Esophagus muscularis mucosa (tissue), 4 donors: ENCODE results near the gene RHOF. TPM values are rescaled to one million over a fixed set of nuclear protein-coding genes. Genes with fewer than 3 reads are reported as not detected.

ENCODE experiments used
- DNase-seq: peaks from one replicate; pipeline ENCODE4 v3.0.0-alpha.2; 2017; ENCODE audit errors: extremely low spot score
- H3K27ac ChIP-seq, 4 donors: fragments of 200-600 bp; sonication (generic); replicated peaks in 1 of 4; 1 replicate in 3 of 4; 2 replicates in 1 of 4; pipeline ENCODE4 v1.5.1; 2016 to 2019; ENCODE audit warnings: mild to moderate bottlenecking in 1 of 4
- H3K27me3 ChIP-seq, 4 donors: fragments of 200-600 bp; sonication (generic); one replicate each; pipeline versions ENCODE4 v1.5.1 to v1.6.0; 2016 to 2019
- H3K36me3 ChIP-seq, 4 donors: fragments of 200-600 bp; sonication (generic); one replicate each; pipeline ENCODE4 v1.5.1; 2016 to 2019
- H3K4me1 ChIP-seq, 4 donors: fragments of 200-600 bp; sonication (generic); one replicate each; pipeline ENCODE4 v1.5.1; 2016 to 2019
- H3K4me3 ChIP-seq, 4 donors: fragments of 200-600 bp; sonication (generic); 1 replicate in 2 of 4; 2 replicates in 2 of 4; pipeline ENCODE4 v1.5.1; 2016 to 2019; ENCODE audit warnings: mild to moderate bottlenecking in 4 of 4, moderate library complexity in 1 of 4
- H3K9me3 ChIP-seq, 4 donors: fragments of 200-600 bp; sonication (generic); 1 replicate in 3 of 4; 2 replicates in 1 of 4; pipeline ENCODE4 v1.5.1; 2016 to 2019
- CTCF ChIP-seq, 3 experiments: fragments of 200-600 bp in 2 of 3; fragments of 450-650 bp in 1 of 3; sonication (generic) in 2 of 3; IDR thresholded peaks; one replicate each; pipeline ENCODE4 v1.5.1; 2017 to 2019; ENCODE audit warnings: antibody characterized with exemption in 3 of 3, mild to moderate bottlenecking in 2 of 3, moderate library complexity in 1 of 3
- EP300 ChIP-seq: sonication (generic); formaldehyde crosslinking; IDR thresholded peaks from one replicate; pipeline ENCODE4 v1.6.1; 2017; ENCODE audit warnings: antibody characterized with exemption
- POLR2A ChIP-seq: fragments of 450-650 bp; IDR thresholded peaks from one replicate; pipeline ENCODE4 v1.6.1; 2017; ENCODE audit warnings: antibody characterized with exemption, moderate library complexity, mild to moderate bottlenecking, low read depth
- POLR2AphosphoS5 ChIP-seq, 2 donors: sonication (generic); formaldehyde crosslinking; IDR thresholded peaks; one replicate each; pipeline ENCODE4 v1.6.1; 2017; ENCODE audit warnings: antibody characterized with exemption in 2 of 2
- WGBS: methylation state at CpG from one replicate; pipeline ENCODE4 v1.1.5; 2018; 5-methylcytosine and 5-hydroxymethylcytosine counted together
- intact Hi-C: fragments of 100-400 bp; cut with DNase I; formaldehyde crosslinking; loops from one replicate; pipeline ENCODE4 v1.15.1; 2023
- total RNA-seq, 4 donors: library from RNA; depleted of rRNA; stranded (reverse); fragments of >200 nt; gene quantifications; one replicate each; pipeline versions ENCODE4 v1.1.0 to v1.2.1, GENCODE V29; 2016

Gene RHOF
- total RNA-seq, 4 donors from 2014 or later: 7.0 to 23.2 (median 15.9) TPM

- WGBS: 65% methylated on average over 6 of the region's 6 CpGs
- intact Hi-C loops: no loop called here
- peaks cover 0 to 13% (median 11%) of the 10 kb centered on the region in 4 donors for H3K36me3 ChIP-seq
- H3K27me3 ChIP-seq: no peaks in the 10 kb centered on the region
- no peak for DNase-seq
- H3K9me3 ChIP-seq: no peaks in the 10 kb centered on the region
- peak overlapping the region in 2 of 4 donors; percentile 64 to 65 for H3K27ac ChIP-seq
- H3K4me3 ChIP-seq: no peak overlapping the region
- peaks cover 28 to 46% (median 33%) of the 10 kb centered on the region in 4 donors for H3K4me1 ChIP-seq
- TF ChIP-seq POLR2AphosphoS5 (IDR thresholded peaks at IDR 0.05): no peak
- no peak for TF ChIP-seq CTCF (IDR thresholded peaks at IDR 0.05)
- TF ChIP-seq POLR2A: no peak
- TF ChIP-seq EP300: no peak
Measured at GRCh38 chr12:121784460-121784859, 9.0 kb downstream of the RHOF start.

- Histone ChIP-seq H3K4me3 (no peak overlapping the region), H3K27ac (peak overlapping the region in 2 of 4 donors; percentile 65 to 84), H3K9me3 (no peaks in the 10 kb centered on the region), H3K4me1 (peaks cover 24 to 43% (median 33%) of the 10 kb centered on the region in 4 donors), H3K27me3 (no peaks in the 10 kb centered on the region), H3K36me3 (peaks cover 0 to 20% (median 18%) of the 10 kb centered on the region in 4 donors)
- intact Hi-C loops: no loop called here
- DNase-seq: no peak
- 79% methylated on average over 6 of the region's 6 CpGs for WGBS
- TF ChIP-seq EP300 (no peak), POLR2A (no peak), CTCF (IDR thresholded peaks at IDR 0.05) (no peak), POLR2AphosphoS5 (IDR thresholded peaks at IDR 0.05) (no peak)
Measured at GRCh38 chr12:121783766-121784165, 9.7 kb downstream of the RHOF start.

GRCh38 chr12:121781998-121782979 is 11.2 kb downstream of the RHOF start:
- intact Hi-C loops: no loop called here
- Histone ChIP-seq H3K36me3 (peaks cover 0 to 22% (median 19%) of the 10 kb centered on the region in 4 donors), H3K4me3 (peak overlapping the region in 2 of 4 donors; percentile 16 to 23), H3K27me3 (no peaks in the 10 kb centered on the region), H3K4me1 (peaks cover 24 to 39% (median 32%) of the 10 kb centered on the region in 4 donors), H3K9me3 (no peaks in the 10 kb centered on the region), H3K27ac (peak overlapping the region; percentile 76 to 84 (median 82))
- DNase-seq: no peak
- TF ChIP-seq POLR2AphosphoS5 (IDR thresholded peaks at IDR 0.05) (no peak), POLR2A (no peak), CTCF (IDR thresholded peaks at IDR 0.05) (no peak), EP300 (no peak)
- 36% methylated on average over 14 of the region's 14 CpGs for WGBS

- DNase-seq: no peak
- 36% methylated on average over 12 of the region's 12 CpGs for WGBS
- intact Hi-C loops: no loop called here
- no peaks in the 10 kb centered on the region for H3K9me3 ChIP-seq
- H3K27ac ChIP-seq: peak overlapping the region; percentile 76 to 84 (median 82)
- no peak for TF ChIP-seq EP300
- peak; percentile 22 to 34 for TF ChIP-seq POLR2AphosphoS5 (IDR thresholded peaks at IDR 0.05)
- H3K4me1 ChIP-seq: peaks cover 22 to 39% (median 31%) of the 10 kb centered on the region in 4 donors
- H3K36me3 ChIP-seq: peaks cover 0 to 22% (median 19%) of the 10 kb centered on the region in 4 donors
- H3K27me3 ChIP-seq: no peaks in the 10 kb centered on the region
- peak overlapping the region in 2 of 4 donors; percentile 16 to 23 for H3K4me3 ChIP-seq
Measured at GRCh38 chr12:121781484-121781997, 11.9 kb downstream of the RHOF start.

GRCh38 chr12:121780429-121780828 is 13.1 kb downstream of the RHOF start:
- TF ChIP-seq POLR2AphosphoS5 (IDR thresholded peaks at IDR 0.05) (no peak), EP300 (no peak), CTCF (IDR thresholded peaks at IDR 0.05) (no peak), POLR2A (no peak)

More at GRCh38 chr12:121780429-121780828, 13.1 kb downstream of the RHOF start:
- no peak for DNase-seq
- H3K9me3 ChIP-seq: no peaks in the 10 kb centered on the region
- no peaks in the 10 kb centered on the region for H3K27me3 ChIP-seq
- H3K27ac ChIP-seq: peak overlapping the region; percentile 76 to 84 (median 82)
- peaks cover 25 to 48% (median 40%) of the 10 kb centered on the region in 4 donors for H3K4me1 ChIP-seq
- no peak overlapping the region for H3K4me3 ChIP-seq
- intact Hi-C loops: no loop called here
- peaks cover 0 to 22% (median 19%) of the 10 kb centered on the region in 4 donors for H3K36me3 ChIP-seq
- 89% methylated on average over 10 of the region's 11 CpGs for WGBS
